HepG2 (cell line): ENCODE results near the gene SYNGAP1. TPM values are rescaled to one million over a fixed set of nuclear protein-coding genes. Genes with fewer than 3 reads are reported as not detected.

ENCODE experiments used
- GMEB1 ChIP-seq: sonication (generic); formaldehyde crosslinking; IDR thresholded peaks from 2 replicates; pipeline ENCODE4 v1.5.1; 2020; ENCODE audit warnings: missing genetic modification reagents, mild to moderate bottlenecking, borderline replicate concordance
- KLF6 ChIP-seq: IDR thresholded peaks from 2 replicates; pipeline ENCODE4 v1.8.0; 2016; ENCODE audit warnings: missing biosample characterization, missing genetic modification reagents
- MTF2 ChIP-seq: sonication (generic); formaldehyde crosslinking; IDR thresholded peaks from 2 replicates; pipeline ENCODE4 v1.5.0; 2020; ENCODE audit warnings: missing genetic modification reagents, borderline replicate concordance
- RCOR2 ChIP-seq: IDR thresholded peaks from 2 replicates; pipeline ENCODE4 v1.6.1; 2016; ENCODE audit warnings: missing biosample characterization, missing genetic modification reagents
- RELA ChIP-seq: sonication (generic); formaldehyde crosslinking; IDR thresholded peaks from 2 replicates; pipeline ENCODE4 v1.4.0; 2020; ENCODE audit warnings: missing genetic modification reagents
- RXRA ChIP-seq: sonication (generic); formaldehyde crosslinking; IDR thresholded peaks from 2 replicates; pipeline ENCODE4 v1.5.1; 2020; ENCODE audit warnings: missing genetic modification reagents
- STAT6 ChIP-seq: sonication (generic); formaldehyde crosslinking; IDR thresholded peaks from 2 replicates; pipeline ENCODE4 v1.4.0; 2020; ENCODE audit warnings: missing genetic modification reagents, mild to moderate bottlenecking, borderline replicate concordance
- UBTF ChIP-seq: sonication (generic); formaldehyde crosslinking; IDR thresholded peaks from 2 replicates; pipeline ENCODE4 v1.4.0; 2020; ENCODE audit warnings: mild to moderate bottlenecking, missing genetic modification reagents
- ZBTB20 ChIP-seq: sonication (generic); formaldehyde crosslinking; IDR thresholded peaks from 2 replicates; pipeline ENCODE4 v1.8.1; 2023; ENCODE audit warnings: missing genetic modification reagents, low read depth, mild to moderate bottlenecking, borderline replicate concordance
- ZBTB42 ChIP-seq: sonication (generic); formaldehyde crosslinking; IDR thresholded peaks from 2 replicates; pipeline ENCODE4 v1.5.0; 2020; ENCODE audit warnings: mild to moderate bottlenecking, missing genetic modification reagents
- ZNF24 ChIP-seq: fragments of 450-650 bp; IDR thresholded peaks from 2 replicates; pipeline ENCODE4 v1.6.1; 2017; ENCODE audit warnings: antibody characterized with exemption, mild to moderate bottlenecking
- ZNF513 ChIP-seq: sonication (generic); formaldehyde crosslinking; conservative IDR thresholded peaks from 2 replicates; pipeline ENCODE4 v1.5.0; 2020; ENCODE audit warnings: missing genetic modification reagents
- ZNF615 ChIP-seq: sonication (generic); formaldehyde crosslinking; IDR thresholded peaks from 2 replicates; pipeline ENCODE4 v1.5.0; 2020; ENCODE audit warnings: mild to moderate bottlenecking, missing genetic modification reagents, borderline replicate concordance
- ZNF704 ChIP-seq: sonication (generic); formaldehyde crosslinking; IDR thresholded peaks from 2 replicates; pipeline ENCODE4 v1.8.1; 2023; ENCODE audit warnings: mild to moderate bottlenecking, inconsistent platforms, moderate library complexity, missing genetic modification reagents, borderline replicate concordance
- ZNF879 ChIP-seq: sonication (generic); formaldehyde crosslinking; IDR thresholded peaks from 2 replicates; pipeline ENCODE4 v1.8.1; 2023; ENCODE audit warnings: missing genetic modification reagents
- ZSCAN25 ChIP-seq: sonication (generic); formaldehyde crosslinking; IDR thresholded peaks from 2 replicates; pipeline ENCODE4 v1.8.0; 2022; ENCODE audit warnings: mild to moderate bottlenecking, missing genetic modification reagents
- ZSCAN5A ChIP-seq: sonication (generic); formaldehyde crosslinking; IDR thresholded peaks from 2 replicates; pipeline ENCODE4 v1.8.0; 2022; ENCODE audit warnings: mild to moderate bottlenecking, missing genetic modification reagents, borderline replicate concordance
- polyA plus RNA-seq, 8 experiments: library from polyadenylated mRNA; depleted of rRNA in 3 of 8; stranded (reverse) in 7 of 8; unstranded in 1 of 8; fragments of >200 nt; fragmentation: Illumina TruSeq in 4 of 8; extraction: Trizol in 4 of 8; gene quantifications; 2 replicates each; pipeline versions ENCODE4 v1.2.1 to v1.2.3, GENCODE V29; 2011 to 2016; ENCODE audit warnings: low read depth in 4 of 8, missing spikeins in 1 of 8, mixed read lengths in 1 of 8; ENCODE audit not compliant: insufficient read depth in 1 of 8
- total RNA-seq, 5 experiments: library from RNA; depleted of rRNA; stranded (reverse); fragments of >200 nt; fragmentation: Illumina TruSeq; extraction: Trizol; gene quantifications; 2 replicates each; pipeline ENCODE4 v1.2.3, GENCODE V29; 2016; ENCODE audit warnings: low read depth in 1 of 5

Gene SYNGAP1
- total and polyA plus RNA-seq, 2 of the 13 experiments (the other 11 are each of a cell fraction or from before 2014, with no cell fraction given), result 0.75 to 1.1 TPM

- peak; percentile 86 for TF ChIP-seq ZNF704 (CRISPR knock-in tag)
- no peak for TF ChIP-seq MTF2 (CRISPR knock-in tag)
- TF ChIP-seq ZBTB42 (CRISPR knock-in tag), result no peak
- TF ChIP-seq ZNF879 (CRISPR knock-in tag), result peak; percentile 87
- TF ChIP-seq UBTF, result peak; percentile 70; the same call in 1 of the 2 replicates
- TF ChIP-seq RCOR2 (CRISPR knock-in tag), result no peak
- peak; percentile 87 for TF ChIP-seq KLF6 (CRISPR knock-in tag)
- TF ChIP-seq STAT6 (CRISPR knock-in tag), result peak; percentile 75; the same call in 1 of the 2 replicates
- 0 out of 2 replicates have a peak, but pooled peaks have one; percentile 46 for TF ChIP-seq ZNF513 (CRISPR knock-in tag)
- peak; percentile 47; the same call in 1 of the 2 replicates for TF ChIP-seq RELA (CRISPR knock-in tag)
- TF ChIP-seq RXRA, result peak; percentile 50; the same call in 1 of the 2 replicates
- peak; percentile 83; the same call in 1 of the 2 replicates for TF ChIP-seq ZSCAN5A (CRISPR knock-in tag)
- no peak for TF ChIP-seq ZNF24
- peak; percentile 95 for TF ChIP-seq GMEB1 (CRISPR knock-in tag)
- TF ChIP-seq ZSCAN25 (CRISPR knock-in tag), result peak; percentile 78; the same call in 1 of the 2 replicates
- TF ChIP-seq ZBTB20, result peak; percentile 38; the same call in 1 of the 2 replicates
- no peak for TF ChIP-seq ZNF615 (CRISPR knock-in tag)
These were observed 9.7 kb upstream of the SYNGAP1 start (continued) for GRCh38 chr6:33410050-33410710.
